Suprapubic skin (tissue), 3 donors: ENCODE data around the gene CCDC170.

Source experiments
- CTCF ChIP-seq, 2 donors: fragments of 200-600 bp in 1 of 2; fragments of 450-650 bp in 1 of 2; sonication (generic) in 1 of 2; IDR thresholded peaks; one replicate each; pipeline ENCODE4 v1.5.1; 2016 to 2019; ENCODE audit warnings: antibody characterized with exemption in 2 of 2, mild to moderate bottlenecking in 1 of 2, moderate library complexity in 1 of 2
- POLR2A ChIP-seq, 2 donors: fragments of 450-650 bp; IDR thresholded peaks; one replicate each; pipeline ENCODE4 v1.6.1; 2017; ENCODE audit warnings: antibody characterized with exemption in 2 of 2, mild to moderate bottlenecking in 2 of 2, moderate library complexity in 2 of 2

- TF ChIP-seq POLR2A (IDR thresholded peaks at IDR 0.05) (no peak), CTCF (IDR thresholded peaks at IDR 0.05) (no peak)
Observed at GRCh38 chr6:151548201-151548600, 54.4 kb downstream of the CCDC170 start.
